Activated CD8-positive, alpha-beta memory T cell treated with anti-CD3 and anti-CD28 coated beads for 36 hours (primary cell): Measurements from ENCODE around the gene IFT122. TPM values are rescaled to one million over a fixed set of nuclear protein-coding genes. Genes with fewer than 3 reads are reported as not detected.

ENCODE experiments used
- CTCF ChIA-PET: fragments of 350-600 bp; sonication (Branson Sonifier 250); formaldehyde crosslinking; loops from one replicate; lab custom pipeline; 2021; ENCODE audit warnings: antibody characterized with exemption; lab: Charles Lee
- POLR2A ChIA-PET: fragments of 350-600 bp; sonication (Branson Sonifier 250); formaldehyde crosslinking; loops from one replicate; lab custom pipeline; 2021; ENCODE audit warnings: antibody characterized with exemption; lab: Charles Lee
- total RNA-seq, 2 experiments: library from RNA; stranded (reverse); gene quantifications; one replicate each; pipeline ENCODE4 v1.2.3, GENCODE V29; 2021

The IFT122 gene
- total RNA-seq, 2 experiments from 2014 or later = 16.5 to 19.2 TPM

- CTCF ChIA-PET = no interaction called here
These were observed 26.1 kb upstream of the IFT122 start for GRCh38 chr3:129413687-129414506.

DNA sequence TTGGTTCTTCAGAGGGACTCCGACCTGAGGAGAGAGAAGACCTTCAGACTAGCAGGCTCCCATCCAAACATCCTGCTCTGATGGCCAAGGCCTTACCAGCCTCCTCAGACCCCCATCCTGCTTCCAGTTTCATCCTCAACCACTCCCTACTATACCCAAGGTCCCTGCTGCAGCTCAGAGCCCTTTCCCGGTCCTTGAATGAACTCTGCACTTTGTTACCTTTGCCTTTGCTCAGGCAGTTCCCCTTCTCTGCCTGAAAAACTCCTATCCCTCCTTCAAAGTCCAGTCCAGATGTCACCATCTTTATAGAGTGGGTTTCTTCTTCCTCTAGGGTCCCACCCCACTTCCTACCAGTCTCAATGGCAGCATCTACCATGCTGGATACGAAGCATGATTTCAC is 24.6 kb upstream of the IFT122 start:
- ChIA-PET CTCF (no interaction called here), POLR2A (no interaction called here)

More at GRCh38 chr3:129413687-129414506, 26.1 kb upstream of the IFT122 start:
- POLR2A ChIA-PET = no interaction called here

GRCh38 chr3:129415830-129416229 is 24.2 kb upstream of the IFT122 start:
- ChIA-PET POLR2A (no interaction called here), CTCF (no interaction called here)

GRCh38 chr3:129416415-129416814 is 23.6 kb upstream of the IFT122 start:
- CTCF ChIA-PET = no interaction called here
- POLR2A ChIA-PET = no interaction called here

DNA sequence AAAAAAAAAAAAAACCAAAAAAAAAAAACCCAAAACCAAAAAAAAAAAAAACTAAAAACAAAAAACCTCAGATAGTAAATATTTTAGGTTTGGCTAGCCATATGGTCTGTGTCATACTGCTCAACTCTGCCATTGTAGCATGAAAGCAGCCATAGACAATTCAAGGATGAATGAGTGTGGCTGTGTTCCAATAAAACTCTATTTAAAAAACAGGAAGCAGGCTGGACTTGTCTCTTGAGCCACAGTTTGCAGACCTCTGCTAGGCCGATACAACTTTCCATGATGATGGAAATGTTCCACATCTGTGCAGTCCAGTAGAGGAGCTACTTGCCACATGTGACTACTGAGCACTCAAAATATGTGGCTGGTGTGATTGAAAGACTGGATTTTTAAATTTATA is 22.7 kb upstream of the IFT122 start:
- ChIA-PET POLR2A (no interaction called here), CTCF (no interaction called here)

DNA sequence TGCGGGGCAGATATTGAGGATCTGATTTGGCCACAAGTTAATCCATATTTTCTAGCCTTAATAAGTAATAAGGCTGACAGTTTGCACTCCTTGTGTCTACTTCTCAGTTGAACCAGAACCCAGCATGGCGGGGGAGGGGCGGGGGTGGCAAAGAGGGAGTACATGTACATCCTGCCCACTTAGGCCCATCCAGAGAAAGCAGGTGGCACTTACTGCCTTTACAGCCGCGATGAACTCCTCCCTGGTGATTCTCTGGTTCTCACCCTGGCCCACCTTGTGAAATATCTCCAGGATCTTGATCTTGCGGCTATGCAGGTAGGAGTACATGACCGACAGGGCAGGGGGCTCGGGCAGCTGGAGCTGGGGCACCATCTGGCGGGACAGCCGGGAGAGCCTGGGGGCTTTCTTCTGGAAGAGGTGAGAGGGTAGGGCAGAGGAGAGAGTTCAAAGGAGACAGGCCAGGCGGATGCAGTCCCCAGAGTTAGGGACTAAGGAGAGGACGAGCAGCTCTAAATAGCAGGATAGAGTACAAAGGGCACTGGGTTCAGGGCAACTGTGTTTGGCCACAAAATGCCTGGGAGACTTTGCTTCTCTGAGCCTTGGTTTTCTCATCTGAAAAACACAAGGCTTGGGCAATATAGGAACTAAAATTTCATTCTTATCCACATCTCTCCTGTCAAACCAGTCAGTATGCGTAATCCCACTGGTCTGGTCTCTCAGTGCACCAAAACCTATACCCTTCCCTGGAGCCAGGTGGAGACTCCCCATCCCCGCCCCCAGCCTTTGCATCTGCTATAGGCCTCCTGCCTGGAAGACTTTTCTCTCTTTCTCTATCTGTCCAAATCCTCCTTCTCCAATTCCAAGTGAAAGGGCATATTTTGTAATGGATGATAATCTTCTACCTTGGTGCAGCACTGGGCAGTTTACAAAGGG is 21.7 kb upstream of the IFT122 start:
- ChIA-PET CTCF (no interaction called here), POLR2A (no interaction called here)

DNA sequence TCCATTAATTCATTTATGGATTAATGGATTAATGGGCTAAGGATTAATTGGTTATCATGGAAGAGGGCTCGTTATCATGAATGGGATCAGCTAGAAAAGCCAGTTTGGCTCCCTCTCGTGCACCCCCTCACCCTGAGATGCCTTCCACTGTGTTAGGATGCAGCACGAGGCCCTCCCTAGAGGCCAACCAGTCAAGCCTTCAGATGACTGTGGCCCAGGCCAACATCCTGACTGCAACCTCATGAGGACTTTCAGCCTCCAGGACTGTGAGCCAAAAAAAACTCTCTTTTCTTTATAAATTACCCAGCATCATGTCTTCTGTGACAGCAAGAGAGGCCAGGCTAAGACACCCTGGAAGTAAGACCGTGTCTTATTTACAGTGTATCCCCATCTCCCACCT is 20.5 kb upstream of the IFT122 start:
- ChIA-PET CTCF (no interaction called here), POLR2A (no interaction called here)

DNA sequence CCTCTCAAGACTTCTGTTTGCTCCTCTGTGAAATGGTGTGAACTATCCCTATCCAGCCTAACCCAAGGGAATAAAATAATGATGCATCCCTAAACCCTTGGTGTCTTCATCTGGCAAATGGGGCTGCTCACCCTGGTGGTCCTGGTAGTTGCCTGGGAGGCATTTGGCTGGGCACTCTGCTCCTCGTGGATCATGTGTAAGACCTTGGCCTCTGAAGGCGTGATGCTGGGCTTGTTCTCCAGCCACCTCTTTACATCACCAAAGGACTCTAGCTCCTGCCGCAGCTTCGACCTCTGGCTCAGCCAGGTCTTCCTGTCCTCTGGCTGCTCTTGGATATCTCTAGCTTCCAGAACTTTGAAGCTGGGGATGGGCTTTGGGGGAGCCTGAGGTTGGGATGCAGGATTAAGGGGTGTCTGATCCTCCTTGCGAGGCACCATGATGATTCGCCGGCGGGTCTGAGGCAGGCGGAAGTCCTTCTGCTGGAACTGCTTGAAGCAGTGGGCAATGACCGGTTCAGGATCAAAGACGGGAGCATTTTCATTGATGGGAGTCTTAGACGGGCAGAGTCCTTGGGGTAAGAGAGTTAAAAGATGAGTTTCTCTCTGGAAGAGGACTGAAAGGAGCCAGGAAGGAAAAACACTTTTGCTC is 18.7 kb upstream of the IFT122 start:
- POLR2A ChIA-PET = no interaction called here
- CTCF ChIA-PET = no interaction called here

DNA sequence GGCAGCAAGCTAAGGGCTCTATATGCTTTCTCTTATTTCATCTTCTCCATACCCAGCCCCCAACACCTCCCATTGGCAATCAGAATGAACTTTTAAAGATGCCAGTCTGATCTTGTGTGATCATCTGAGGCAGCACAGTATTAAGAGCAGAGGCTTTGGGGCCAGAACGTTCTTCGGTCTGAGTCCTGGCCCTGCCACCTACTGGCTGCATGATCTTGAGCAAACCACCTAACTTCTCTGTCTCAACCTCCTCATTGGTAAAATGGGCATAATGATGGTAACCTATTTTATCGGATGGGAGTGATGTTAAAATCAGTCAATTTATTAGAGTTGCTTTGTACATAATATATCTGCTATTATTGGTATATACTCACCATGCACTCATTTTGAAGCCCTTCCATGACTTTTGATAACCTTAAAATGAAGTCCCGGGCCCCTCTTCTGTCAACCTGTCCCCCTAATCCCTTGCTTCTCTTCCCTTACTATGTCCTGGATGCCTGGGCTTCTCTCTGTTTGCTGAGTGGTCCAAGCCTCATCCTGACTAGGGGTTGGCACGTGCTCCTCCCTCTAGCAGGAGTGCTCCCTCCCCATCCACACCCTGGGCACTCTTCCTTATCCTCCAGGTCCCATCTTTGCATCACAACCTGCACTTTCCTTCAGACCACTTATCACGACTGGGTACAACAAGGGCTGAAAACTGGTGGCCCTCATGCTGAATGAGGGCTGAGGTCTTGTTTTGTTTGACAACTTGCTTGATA is 17.9 kb upstream of the IFT122 start:
- ChIA-PET CTCF (no interaction called here), POLR2A (no interaction called here)

- CTCF ChIA-PET = no interaction called here
- POLR2A ChIA-PET = no interaction called here
These were observed 17.1 kb upstream of the IFT122 start for GRCh38 chr3:129422897-129423296.

DNA sequence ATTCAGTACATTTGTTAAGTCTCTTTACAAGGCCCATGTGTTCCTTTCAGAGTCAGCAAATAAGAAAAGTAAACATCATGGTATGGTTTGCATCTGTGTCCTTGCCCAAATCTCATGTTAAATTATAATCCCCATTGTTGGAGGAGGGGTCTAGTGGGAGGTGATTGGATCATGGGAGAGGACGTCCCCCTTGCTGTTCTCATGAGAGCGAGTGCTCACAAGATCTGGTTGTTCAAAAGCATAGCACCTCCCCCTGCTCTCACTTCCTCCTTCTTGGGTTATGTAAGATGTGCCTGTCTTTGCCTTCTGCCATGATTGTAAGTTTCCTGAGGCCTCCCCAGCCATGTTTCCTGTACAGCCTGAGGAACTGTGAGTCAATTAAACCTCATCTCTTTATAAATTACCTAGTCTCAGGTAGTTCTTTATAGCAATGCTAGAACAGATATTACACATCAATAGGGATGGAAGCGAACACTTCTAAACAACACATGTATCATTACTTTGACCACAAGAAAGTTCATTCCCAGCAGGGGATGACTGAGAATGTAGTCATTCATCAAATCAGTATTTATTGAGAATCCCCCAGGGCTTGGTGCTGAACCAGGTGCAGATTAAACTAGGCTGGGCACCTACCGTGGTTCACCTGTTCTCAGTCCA is 15.7 kb upstream of the IFT122 start:
- ChIA-PET POLR2A (no interaction called here), CTCF (no interaction called here)

GRCh38 chr3:129425213-129425612 is 14.8 kb upstream of the IFT122 start:
- POLR2A ChIA-PET = no interaction called here
- CTCF ChIA-PET = no interaction called here

GRCh38 chr3:129425619-129426018 is 14.4 kb upstream of the IFT122 start:
- CTCF ChIA-PET = no interaction called here
- POLR2A ChIA-PET = interaction anchor here (0.6 kb wide), 1 partner anchor 1507 kb away, joined by 4 read pairs; no protein-coding TSS in a partner anchor

- ChIA-PET CTCF (no interaction called here), POLR2A (interaction anchor here (0.6 to 1.6 kb wide), 2 partner anchors 12 to 30 kb away, joined by 3 to 5 read pairs; partner anchors contain the start of genes IFT122 and MBD4)
These were observed 12.0 kb upstream of the IFT122 start for GRCh38 chr3:129428007-129428375.

- ChIA-PET CTCF (no interaction called here), POLR2A (interaction anchor here (0.6 to 1.6 kb wide), 2 partner anchors 12 to 31 kb away, joined by 3 to 5 read pairs; partner anchors contain the start of genes IFT122 and MBD4)
These were observed 11.5 kb upstream of the IFT122 start, which contains the start of gene EFCAB12 for GRCh38 chr3:129428376-129429079. Gene EFCAB12, minus strand, starts transcription at chr3:129428636. Its CDS starts 148 bp downstream, at chr3:129428488.

DNA sequence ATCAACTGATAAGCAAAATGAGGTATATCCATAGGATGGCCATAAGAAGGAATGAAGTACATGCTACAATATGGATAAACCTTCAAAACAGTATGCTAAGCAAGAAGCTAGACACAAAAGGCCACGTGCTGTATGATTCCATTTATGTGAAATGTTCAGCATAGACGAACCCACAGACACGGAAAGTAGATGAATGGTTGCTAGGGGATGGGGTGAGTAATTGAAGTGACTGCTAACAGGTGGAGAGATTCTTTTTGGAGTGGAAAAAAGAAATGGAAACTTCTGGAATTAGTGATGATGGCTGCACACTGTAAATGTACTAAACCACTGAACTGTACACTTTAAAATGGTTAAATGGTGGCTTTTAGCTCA is 11.0 kb upstream of the IFT122 start:
- ChIA-PET POLR2A (interaction anchor here (1.6 kb wide), 1 partner anchor 11 kb away, joined by 5 read pairs; the partner anchor contains the start of genes IFT122 and MBD4), CTCF (no interaction called here)

DNA sequence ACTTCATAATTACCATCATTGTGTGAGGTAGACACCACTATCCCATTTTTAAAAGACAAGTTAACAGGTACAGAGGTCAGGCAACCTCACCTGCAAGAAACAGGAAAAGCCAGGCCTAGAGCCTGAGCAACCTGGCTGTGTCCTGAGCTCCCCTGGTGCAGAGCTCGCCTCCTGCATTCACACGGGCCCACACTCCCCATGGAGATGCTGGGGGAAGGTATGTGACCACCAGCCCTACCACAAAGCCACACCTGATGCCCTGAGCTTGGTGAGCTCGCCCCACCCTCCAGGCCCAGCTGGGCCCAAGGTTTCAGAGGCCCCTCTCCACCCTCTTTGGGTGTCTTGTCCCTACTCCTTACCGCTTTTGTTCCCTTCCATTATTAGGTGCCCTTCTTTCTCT is 10.4 kb upstream of the IFT122 start:
- POLR2A ChIA-PET = no interaction called here
- CTCF ChIA-PET = no interaction called here

- ChIA-PET POLR2A (no interaction called here), CTCF (no interaction called here)
These were observed 8.0 kb upstream of the IFT122 start for GRCh38 chr3:129432036-129432435.
